GM12891 (cell line): ENCODE data around the gene SYNDIG1.

Source experiments
- POLR2A ChIP-seq: IDR thresholded peaks from 2 replicates; pipeline ENCODE4 v1.6.1; 2011; ENCODE audit warnings: low read depth, low read length, control low read depth
- POLR2AphosphoS5 ChIP-seq: IDR thresholded peaks from 2 replicates; pipeline ENCODE4 v1.6.1; 2011; ENCODE audit warnings: low read depth, low read length, control low read depth
- POU2F2 ChIP-seq: IDR thresholded peaks from 2 replicates; pipeline ENCODE4 v1.6.1; 2011; ENCODE audit warnings: low read depth, mild to moderate bottlenecking, control low read depth, low read length, moderate library complexity
- SPI1 ChIP-seq: IDR thresholded peaks from 2 replicates; pipeline ENCODE4 v1.6.1; 2011; ENCODE audit warnings: low read depth, low read length, control low read depth
- TAF1 ChIP-seq: IDR thresholded peaks from 2 replicates; pipeline ENCODE4 v1.6.1; 2011; ENCODE audit warnings: low read depth, low read length, control low read depth

GRCh38 chr20:24507182-24507853 is 37.9 kb downstream of the SYNDIG1 start:
- TF ChIP-seq POLR2AphosphoS5 (no peak), POLR2A (no peak), TAF1 (no peak), POU2F2 (no peak), SPI1 (no peak)
